ENCODE measurements around the gene EIF4G2. TPM values are rescaled to one million over a fixed set of nuclear protein-coding genes. Genes with fewer than 3 reads are reported as not detected.

The EIF4G2 gene
- total RNA-seq, 4 donors from 2014 or later = 397 to 521 (median 465) TPM

DNA sequence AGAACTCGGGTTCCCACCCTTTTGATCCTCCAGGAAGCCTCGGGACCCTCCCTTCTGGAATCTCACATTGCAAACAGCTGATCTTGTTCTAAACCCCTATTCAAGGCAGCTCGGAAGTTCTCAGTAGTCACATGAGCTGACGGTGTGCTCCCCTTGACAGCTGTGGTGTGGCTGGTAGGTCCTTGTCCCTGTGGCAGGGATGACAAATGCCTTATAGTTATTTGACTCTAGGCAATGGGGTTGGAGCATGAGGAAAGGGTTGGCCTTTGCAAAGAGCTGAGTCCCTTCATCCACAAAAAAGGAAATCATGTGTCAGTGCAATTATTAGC lies 23.6 kb downstream of the EIF4G2 start:
- ATAC-seq = no peak
- no peak for TF ChIP-seq POLR2A (IDR thresholded peaks at IDR 0.05)
- TF ChIP-seq CTCF (IDR thresholded peaks at IDR 0.05 in 4 of 5, conservative IDR thresholded peaks at IDR 0.05 in 1 of 5) = no peak
- H3K4me3 ChIP-seq = no peak overlapping the region
- H3K4me1 ChIP-seq = peaks cover 8 to 10% of the 10 kb centered on the region in 2 donors
- in situ Hi-C loops (cut with MboI; ENCODE audit: low sequenced_read_pairs in 4 of 4) = loop anchor here in 3 of 4 donors (25.0 kb wide), 1 partner anchor 1002 kb away; no protein-coding TSS in a partner anchor
- H3K27ac ChIP-seq = no peak overlapping the region
- no peaks in the 10 kb centered on the region for H3K27me3 ChIP-seq
- peaks cover 0 to 3% of the 10 kb centered on the region in 2 donors for H3K36me3 ChIP-seq
- intact Hi-C loops (cut with DNase I; ENCODE audit: low total_unique reads) = no loop called here
- DNase-seq = no peak
- no peaks in the 10 kb centered on the region for H3K9me3 ChIP-seq

- TF ChIP-seq CTCF (IDR thresholded peaks at IDR 0.05 in 4 of 5, conservative IDR thresholded peaks at IDR 0.05 in 1 of 5) = no peak
- no peak for TF ChIP-seq POLR2A (IDR thresholded peaks at IDR 0.05)
- peaks cover 0 to 9% of the 10 kb centered on the region in 2 donors for H3K36me3 ChIP-seq
- H3K4me3 ChIP-seq = no peak overlapping the region
- no peaks in the 10 kb centered on the region for H3K27me3 ChIP-seq
- in situ Hi-C loops (cut with MboI; ENCODE audit: low sequenced_read_pairs in 4 of 4) = loop anchor here in 3 of 4 donors (25.0 kb wide), 1 partner anchor 1003 kb away; no protein-coding TSS in a partner anchor
- DNase-seq (no peak), ATAC-seq (peak; percentile 49 to 62)
- H3K4me1 ChIP-seq = peaks cover 8 to 10% of the 10 kb centered on the region in 2 donors
- no peaks in the 10 kb centered on the region for H3K9me3 ChIP-seq
- H3K27ac ChIP-seq = no peak overlapping the region
- intact Hi-C loops (cut with DNase I; ENCODE audit: low total_unique reads) = no loop called here
Measured at GRCh38 chr11:10784232-10785145, 24.2 kb downstream of the EIF4G2 start.

- intact Hi-C loops (cut with DNase I; ENCODE audit: low total_unique reads) = no loop called here
Measured at GRCh38 chr11:10780040-10780439, 28.7 kb downstream of the EIF4G2 start.

DNA sequence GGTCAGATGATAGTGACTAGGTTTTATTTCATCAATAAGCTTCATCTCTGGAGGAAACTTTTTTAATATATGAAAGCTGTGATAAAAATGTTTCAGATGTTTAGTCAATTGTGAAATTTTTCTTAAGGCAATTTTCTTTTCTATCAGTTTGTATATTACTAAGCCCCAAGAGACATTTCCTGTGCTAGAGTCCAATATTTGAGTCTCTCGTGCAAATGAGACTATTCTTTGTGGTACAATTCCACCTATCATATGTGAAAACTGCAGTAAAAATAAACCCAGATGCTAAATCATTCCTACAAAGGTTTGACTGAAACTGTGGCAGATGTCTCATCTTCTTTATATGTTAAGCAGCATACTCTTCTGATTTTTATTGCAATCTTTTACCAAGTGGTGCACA lies 29.6 kb downstream of the EIF4G2 start:
- Histone ChIP-seq H3K4me1 (peaks cover 13 to 16% of the 10 kb centered on the region in 2 donors), H3K4me3 (no peak overlapping the region), H3K9me3 (no peaks in the 10 kb centered on the region), H3K36me3 (peaks cover 0 to 53% of the 10 kb centered on the region in 2 donors), H3K27ac (peak overlapping the region; percentile 64 to 74 (median 68)), H3K27me3 (no peaks in the 10 kb centered on the region)
- intact Hi-C loops (cut with DNase I; ENCODE audit: low total_unique reads) = no loop called here
- DNase-seq (no peak), ATAC-seq (no peak)
- in situ Hi-C loops (cut with MboI; ENCODE audit: low sequenced_read_pairs in 4 of 4) = loop anchor here in 3 of 4 donors (25.0 kb wide), 1 partner anchor 1008 kb away; no protein-coding TSS in a partner anchor
- TF ChIP-seq CTCF (IDR thresholded peaks at IDR 0.05 in 4 of 5, conservative IDR thresholded peaks at IDR 0.05 in 1 of 5) (no peak), POLR2A (IDR thresholded peaks at IDR 0.05) (no peak)

More at GRCh38 chr11:10780040-10780439, 28.7 kb downstream of the EIF4G2 start:
- no peak for ATAC-seq
- H3K36me3 ChIP-seq = peaks cover 0 to 43% of the 10 kb centered on the region in 2 donors
- no peak for TF ChIP-seq CTCF (IDR thresholded peaks at IDR 0.05 in 4 of 5, conservative IDR thresholded peaks at IDR 0.05 in 1 of 5)
- H3K4me1 ChIP-seq = peaks cover 18 to 19% of the 10 kb centered on the region in 2 donors
- in situ Hi-C loops (cut with MboI; ENCODE audit: low sequenced_read_pairs in 4 of 4) = loop anchor here in 3 of 4 donors (25.0 kb wide), 1 partner anchor 1007 kb away; no protein-coding TSS in a partner anchor
- no peak overlapping the region for H3K27ac ChIP-seq
- no peaks in the 10 kb centered on the region for H3K9me3 ChIP-seq
- H3K27me3 ChIP-seq = no peaks in the 10 kb centered on the region
- H3K4me3 ChIP-seq = no peak overlapping the region
- DNase-seq = no peak

Data from gastrocnemius medialis (tissue), 4 donors.